Subcutaneous abdominal adipose tissue (tissue), 5 donors: ENCODE data around the gene CROCC.
A peak's percentile ranks its signal among the peaks of the same experiment; 100 is the strongest.
"Not testable (repeated sequence)": the region's sequence is repeated elsewhere in the genome, so short reads cannot be mapped to it uniquely, and the experiment has no call there.

Experiments used
- H3K27ac ChIP-seq: one replicate; pipeline ENCODE4 v1.7.0; 2013; ENCODE audit warnings: low read depth, mild to moderate bottlenecking, inconsistent platforms, low read length, moderate library complexity
- H3K27me3 ChIP-seq, 5 donors: one replicate each; pipeline ENCODE4 v1.7.0; 2013; ENCODE audit warnings: low read length in 5 of 5, inconsistent platforms in 1 of 5; ENCODE audit not compliant: control insufficient read depth in 5 of 5, insufficient read depth in 4 of 5
- H3K36me3 ChIP-seq, 5 donors: one replicate each; pipeline ENCODE4 v1.7.0; 2013; ENCODE audit warnings: low read length in 5 of 5; ENCODE audit not compliant: control insufficient read depth in 5 of 5, insufficient read depth in 5 of 5
- H3K4me1 ChIP-seq, 5 donors: one replicate each; pipeline ENCODE4 v1.7.0; 2013; ENCODE audit warnings: low read length in 5 of 5, mild to moderate bottlenecking in 3 of 5, moderate library complexity in 1 of 5; ENCODE audit not compliant: control insufficient read depth in 5 of 5, insufficient read depth in 5 of 5
- H3K4me3 ChIP-seq, 5 donors: one replicate each; pipeline ENCODE4 v1.7.0; 2013; ENCODE audit warnings: low read length in 5 of 5, low read depth in 1 of 5
- H3K9ac ChIP-seq, 5 donors: one replicate each; pipeline ENCODE4 v1.7.0; 2013; ENCODE audit warnings: low read length in 5 of 5, mild to moderate bottlenecking in 4 of 5, moderate library complexity in 3 of 5
- H3K9me3 ChIP-seq, 5 donors: one replicate each; pipeline ENCODE4 v1.7.0; 2013; ENCODE audit warnings: low read length in 5 of 5; ENCODE audit not compliant: control insufficient read depth in 5 of 5
- donor health status: healthy.
- donor health status: healthy.
- donor health status: healthy.
- donor health status: healthy.
- donor health status: healthy.

CROCC gene

GRCh38 chr1:16905868-16906702 is 15.6 kb upstream of the CROCC start:
- H3K9ac ChIP-seq, result no peak overlapping the region
- H3K27me3 ChIP-seq, result no peaks in the 10 kb centered on the region
- H3K27ac ChIP-seq, result peak overlapping the region; percentile 99
- H3K9me3 ChIP-seq, result peaks cover 0 to 6% (median 0%) of the 10 kb centered on the region in 5 donors
- no peaks in the 10 kb centered on the region for H3K36me3 ChIP-seq
- H3K4me3 ChIP-seq, result no peak overlapping the region
- peaks cover 7 to 20% (median 17%) of the 10 kb centered on the region in 5 donors for H3K4me1 ChIP-seq

- Histone ChIP-seq H3K4me3 (no peak overlapping the region), H3K9me3 (peaks cover 0 to 6% (median 0%) of the 10 kb centered on the region in 5 donors), H3K36me3 (no peaks in the 10 kb centered on the region), H3K27me3 (no peaks in the 10 kb centered on the region), H3K4me1 (peaks cover 7 to 20% (median 17%) of the 10 kb centered on the region in 5 donors), H3K27ac (no peak overlapping the region), H3K9ac (no peak overlapping the region)
Observed at GRCh38 chr1:16906873-16907272, 14.9 kb upstream of the CROCC start.

DNA sequence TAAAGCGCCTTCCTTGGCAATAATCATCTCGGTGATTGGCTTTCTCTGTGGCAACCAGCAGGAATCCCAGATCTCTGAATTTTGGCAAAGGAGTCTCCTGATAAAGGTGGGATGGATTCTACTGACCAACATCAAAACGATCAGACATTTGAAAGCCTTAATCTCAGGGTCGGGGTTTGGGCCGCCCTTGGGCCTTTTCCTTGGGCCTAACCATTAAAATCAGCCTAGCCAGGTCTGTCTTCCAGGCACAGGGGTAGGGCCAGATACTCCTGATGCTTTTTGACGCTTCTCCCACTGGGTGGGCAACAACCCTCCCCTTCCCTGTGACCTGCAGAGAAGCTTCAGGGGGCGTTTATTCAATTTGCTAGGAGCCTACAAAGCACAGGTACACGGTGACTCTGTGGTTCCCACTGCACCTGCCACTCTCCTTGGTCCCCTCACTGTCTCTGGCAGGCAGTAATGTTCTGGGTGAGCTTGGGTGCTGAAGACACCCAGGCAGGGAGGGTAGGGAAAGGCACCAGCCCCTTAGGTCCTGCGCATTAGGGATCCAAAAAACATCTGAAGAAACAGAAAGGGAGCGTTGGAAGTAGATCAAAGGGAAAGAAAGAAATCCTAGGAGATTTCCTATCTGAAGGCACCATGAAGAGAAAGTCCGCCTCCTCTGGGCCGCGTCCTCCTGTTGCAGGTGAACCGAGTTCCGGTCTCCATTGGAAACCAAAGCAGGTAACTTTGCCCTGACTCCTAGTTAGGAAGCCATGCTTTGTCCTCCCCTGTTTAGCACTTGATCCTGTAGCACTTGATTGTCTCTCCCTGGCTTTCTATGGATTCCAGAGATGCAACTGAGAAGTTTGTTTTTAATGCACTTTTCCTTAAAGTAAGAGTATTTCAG is 13.6 kb upstream of the CROCC start:
- peaks cover 8 to 23% (median 20%) of the 10 kb centered on the region in 5 donors for H3K4me1 ChIP-seq
- no peak overlapping the region for H3K4me3 ChIP-seq
- H3K9ac ChIP-seq, result no peak overlapping the region
- peaks cover 0 to 6% (median 0%) of the 10 kb centered on the region in 5 donors for H3K9me3 ChIP-seq
- H3K27ac ChIP-seq, result no peak overlapping the region
- H3K27me3 ChIP-seq, result no peaks in the 10 kb centered on the region
- H3K36me3 ChIP-seq, result no peaks in the 10 kb centered on the region

DNA sequence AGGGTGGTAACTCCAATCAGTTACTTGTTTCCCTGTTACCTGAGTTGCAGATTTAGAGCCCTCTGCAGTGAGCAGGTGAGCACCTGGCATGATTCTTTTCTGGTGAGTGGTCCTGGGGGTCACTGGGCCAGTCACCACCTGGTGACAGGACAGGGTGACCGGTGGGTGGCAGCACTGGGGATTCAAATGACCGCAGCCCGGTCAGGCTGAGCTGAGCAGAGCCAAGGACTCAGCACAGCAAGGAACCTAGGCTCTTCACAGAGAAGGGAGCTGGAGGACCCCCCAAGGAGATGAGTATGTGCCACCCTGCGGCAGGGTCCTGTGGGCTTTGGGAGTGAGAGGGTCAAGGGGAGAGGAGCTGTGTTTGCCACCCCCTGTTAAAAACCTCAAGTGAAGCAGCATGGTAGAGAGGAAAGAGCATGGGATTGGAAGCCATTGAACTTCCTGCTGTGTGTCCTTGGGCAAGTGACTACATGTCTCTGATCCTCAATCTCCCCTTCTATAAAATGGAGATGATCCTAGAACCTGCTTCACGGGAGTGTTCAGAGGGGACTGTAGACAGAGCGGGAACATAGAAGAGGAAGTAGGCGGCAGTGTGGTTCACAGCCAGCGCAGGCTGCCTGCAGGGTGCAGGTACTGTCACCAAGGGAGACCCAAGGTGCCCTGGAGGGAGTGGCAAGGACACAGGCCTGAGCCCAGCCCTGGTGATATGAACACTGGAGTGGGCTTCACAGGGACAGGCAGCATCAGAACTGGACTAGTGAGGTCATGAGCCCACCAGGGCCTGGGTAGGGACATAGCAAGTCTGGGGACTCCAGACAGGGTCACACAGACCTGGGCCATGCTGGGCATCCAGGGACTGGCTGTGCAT is 9.6 kb upstream of the CROCC start:
- H3K27ac ChIP-seq, H3K36me3 ChIP-seq, H3K9ac ChIP-seq, H3K27me3 ChIP-seq, H3K9me3 ChIP-seq, H3K4me3 ChIP-seq: not testable (repeated sequence)
- peaks cover 3 to 22% (median 20%) of the 10 kb centered on the region in 5 donors for H3K4me1 ChIP-seq

- H3K9me3 ChIP-seq, H3K36me3 ChIP-seq, H3K4me3 ChIP-seq, H3K27me3 ChIP-seq, H3K27ac ChIP-seq, H3K9ac ChIP-seq: not testable (repeated sequence)
- H3K4me1 ChIP-seq, result peaks cover 3 to 22% (median 20%) of the 10 kb centered on the region in 5 donors
Observed at GRCh38 chr1:16912742-16913141, 9.0 kb upstream of the CROCC start.

- no peaks in the 10 kb centered on the region for H3K9me3 ChIP-seq
- H3K9ac ChIP-seq, result peak overlapping the region in 3 of 5 donors; percentile 51 to 72 (median 53)
- no peaks in the 10 kb centered on the region for H3K36me3 ChIP-seq
- peaks cover 3 to 22% (median 20%) of the 10 kb centered on the region in 5 donors for H3K4me1 ChIP-seq
- H3K4me3 ChIP-seq, result peak overlapping the region; percentile 66 to 74 (median 68)
- no peaks in the 10 kb centered on the region for H3K27me3 ChIP-seq
- H3K27ac ChIP-seq, result no peak overlapping the region
Observed at GRCh38 chr1:16913181-16913832, 8.4 kb upstream of the CROCC start.

GRCh38 chr1:16913833-16914662 is 7.7 kb upstream of the CROCC start:
- Histone ChIP-seq H3K36me3 (no peaks in the 10 kb centered on the region), H3K27ac (no peak overlapping the region), H3K27me3 (no peaks in the 10 kb centered on the region), H3K4me3 (peak overlapping the region in 4 of 5 donors; percentile 75 to 87 (median 78)), H3K9ac (peak overlapping the region in 3 of 5 donors; percentile 80 to 83 (median 81)), H3K9me3 (no peaks in the 10 kb centered on the region), H3K4me1 (peaks cover 3 to 22% (median 20%) of the 10 kb centered on the region in 5 donors)

DNA sequence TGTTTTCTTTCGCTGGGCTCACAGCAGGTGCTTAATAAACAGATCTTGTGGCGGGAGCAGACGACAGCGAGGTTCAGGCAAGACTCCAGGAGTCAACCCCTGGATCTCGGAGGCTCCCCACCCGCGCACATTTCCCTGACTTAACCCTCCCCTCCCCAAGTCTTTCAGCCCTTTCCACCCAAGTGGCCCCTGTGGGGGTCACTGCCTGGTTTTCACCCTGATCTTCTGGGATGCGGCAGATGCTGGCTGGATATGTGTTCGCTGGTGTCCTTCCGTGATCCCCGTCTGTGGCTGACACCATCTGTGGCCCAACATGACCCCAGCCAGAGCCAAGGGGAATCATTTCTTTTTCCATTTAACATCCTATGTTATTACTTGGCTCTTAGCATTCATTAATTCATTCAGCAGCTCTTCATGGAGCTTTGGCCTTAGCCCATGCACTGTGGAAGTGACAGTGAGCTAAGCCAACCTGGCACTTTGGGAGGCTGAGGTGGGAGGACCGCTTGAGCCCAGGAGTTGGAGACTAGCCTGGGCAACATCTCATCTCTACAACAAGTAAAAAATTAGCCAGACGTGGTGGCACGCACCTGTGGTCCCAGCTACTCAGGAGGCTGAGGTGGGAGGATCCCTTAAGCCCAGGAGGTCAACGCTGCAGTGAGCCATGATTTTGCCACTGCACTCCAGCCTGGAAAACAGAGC is 6.7 kb upstream of the CROCC start:
- H3K27me3 ChIP-seq, H3K9me3 ChIP-seq, H3K27ac ChIP-seq, H3K36me3 ChIP-seq: not testable (repeated sequence)
- Histone ChIP-seq H3K4me3 (peak overlapping the region in 4 of 5 donors; percentile 55 to 87 (median 78)), H3K9ac (peak overlapping the region in 2 of 5 donors; percentile 80 to 83), H3K4me1 (peaks cover 3 to 22% (median 20%) of the 10 kb centered on the region in 5 donors)
